ENCODE measurements around the gene SH2D3C. TPM values are rescaled to one million over a fixed set of nuclear protein-coding genes. Genes with fewer than 3 reads are reported as not detected.
A peak's percentile ranks its signal among the peaks of the same experiment; 100 is the strongest.

The SH2D3C gene
- total RNA-seq, 4 donors from 2014 or later: 6.1 to 12.1 (median 8.5) TPM

DNA sequence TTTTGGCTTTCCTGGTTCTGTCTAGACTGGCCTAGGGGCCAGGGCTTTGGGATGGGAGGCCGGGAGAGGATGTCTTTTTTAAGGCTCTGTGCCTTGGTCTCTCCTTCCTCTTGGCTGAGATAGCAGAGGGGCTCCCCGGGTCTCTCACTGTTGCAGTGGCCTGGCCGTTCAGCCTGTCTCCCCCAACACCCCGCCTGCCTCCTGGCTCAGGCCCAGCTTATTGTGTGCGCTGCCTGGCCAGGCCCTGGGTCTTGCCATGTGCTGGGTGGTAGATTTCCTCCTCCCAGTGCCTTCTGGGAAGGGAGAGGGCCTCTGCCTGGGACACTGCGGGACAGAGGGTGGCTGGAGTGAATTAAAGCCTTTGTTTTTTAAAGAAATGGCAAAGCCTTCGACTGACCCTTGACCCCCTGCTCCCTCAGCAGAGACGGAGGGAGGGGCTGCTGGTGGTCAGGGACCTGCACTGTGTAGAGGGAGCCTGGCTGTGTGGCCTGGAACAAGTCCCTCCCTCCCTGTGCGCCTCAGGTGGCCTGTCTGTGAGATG, 35.3 kb upstream of the SH2D3C start:
- no peak for ATAC-seq
- TF ChIP-seq POLR2AphosphoS5 (IDR thresholded peaks at IDR 0.05): no peak
- Histone ChIP-seq H3K36me3 (peaks cover 0 to 100% of the 10 kb centered on the region in 2 donors), H3K4me3 (no peak overlapping the region), H3K4me1 (peaks cover 0 to 22% (median 0%) of the 10 kb centered on the region in 3 donors), H3K27ac (peak overlapping the region in 1 of 4 donors; percentile 9), H3K9me3 (no peaks in the 10 kb centered on the region), H3K27me3 (no peaks in the 10 kb centered on the region)
- WGBS, 2 donors (ENCODE audit: low coverage in 1 of 2): no CpG with 5 or more reads among the region's 9 CpGs

DNA sequence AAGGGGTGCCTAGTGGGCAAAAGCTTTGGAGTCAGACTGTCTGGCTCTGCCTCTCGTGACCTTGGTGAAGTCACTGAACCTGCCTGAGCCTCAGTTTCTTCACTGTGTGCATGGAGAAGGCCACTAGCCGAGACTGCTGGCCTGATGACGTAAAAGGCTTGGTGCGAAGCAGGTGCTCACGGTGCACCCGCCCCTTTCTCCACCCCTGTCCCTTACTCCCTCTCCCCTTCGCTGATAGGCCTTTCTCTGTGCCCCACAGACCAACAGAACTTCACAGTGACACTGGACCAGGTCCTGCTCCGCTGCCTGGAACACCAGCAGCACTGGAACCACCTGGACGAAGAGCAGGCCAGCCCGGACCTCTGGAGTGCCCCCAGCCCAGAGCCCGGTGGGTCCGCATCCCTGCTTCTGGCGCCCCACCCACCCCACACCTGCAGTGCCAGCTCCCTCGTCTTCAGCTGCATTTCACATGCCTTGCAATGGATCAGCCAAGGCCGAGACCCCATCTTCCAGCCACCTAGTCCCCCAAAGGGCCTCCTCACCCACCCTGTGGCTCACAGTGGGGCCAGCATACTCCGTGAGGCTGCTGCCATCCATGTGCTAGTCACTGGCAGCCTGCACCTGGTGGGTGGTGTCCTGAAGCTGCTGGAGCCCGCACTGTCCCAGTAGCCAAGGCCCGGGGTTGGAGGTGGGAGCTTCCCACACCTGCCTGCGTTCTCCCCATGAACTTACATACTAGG, 34.6 kb upstream of the SH2D3C start:
- ATAC-seq: no peak
- H3K27ac ChIP-seq: peak overlapping the region in 1 of 4 donors; percentile 9
- H3K4me3 ChIP-seq: no peak overlapping the region
- TF ChIP-seq, protein P1, sequence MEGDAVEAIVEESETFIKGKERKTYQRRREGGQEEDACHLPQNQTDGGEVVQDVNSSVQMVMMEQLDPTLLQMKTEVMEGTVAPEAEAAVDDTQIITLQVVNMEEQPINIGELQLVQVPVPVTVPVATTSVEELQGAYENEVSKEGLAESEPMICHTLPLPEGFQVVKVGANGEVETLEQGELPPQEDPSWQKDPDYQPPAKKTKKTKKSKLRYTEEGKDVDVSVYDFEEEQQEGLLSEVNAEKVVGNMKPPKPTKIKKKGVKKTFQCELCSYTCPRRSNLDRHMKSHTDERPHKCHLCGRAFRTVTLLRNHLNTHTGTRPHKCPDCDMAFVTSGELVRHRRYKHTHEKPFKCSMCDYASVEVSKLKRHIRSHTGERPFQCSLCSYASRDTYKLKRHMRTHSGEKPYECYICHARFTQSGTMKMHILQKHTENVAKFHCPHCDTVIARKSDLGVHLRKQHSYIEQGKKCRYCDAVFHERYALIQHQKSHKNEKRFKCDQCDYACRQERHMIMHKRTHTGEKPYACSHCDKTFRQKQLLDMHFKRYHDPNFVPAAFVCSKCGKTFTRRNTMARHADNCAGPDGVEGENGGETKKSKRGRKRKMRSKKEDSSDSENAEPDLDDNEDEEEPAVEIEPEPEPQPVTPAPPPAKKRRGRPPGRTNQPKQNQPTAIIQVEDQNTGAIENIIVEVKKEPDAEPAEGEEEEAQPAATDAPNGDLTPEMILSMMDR (IDR thresholded peaks at IDR 0.05): no peak
- no peak for TF ChIP-seq POLR2AphosphoS5 (IDR thresholded peaks at IDR 0.05)
- TF ChIP-seq POLR2A (IDR thresholded peaks at IDR 0.05): no peak
- TF ChIP-seq EP300 (IDR thresholded peaks at IDR 0.05): no peak
- H3K4me1 ChIP-seq: peaks cover 0 to 22% (median 0%) of the 10 kb centered on the region in 3 donors
- no peaks in the 10 kb centered on the region for H3K9me3 ChIP-seq
- 80 to 88% methylated on average over 2 to 6 of the region's 19 CpGs for WGBS, 2 donors (ENCODE audit: low coverage in 1 of 2)
- H3K36me3 ChIP-seq: peaks cover 0 to 100% of the 10 kb centered on the region in 2 donors
- H3K27me3 ChIP-seq: no peaks in the 10 kb centered on the region

DNA sequence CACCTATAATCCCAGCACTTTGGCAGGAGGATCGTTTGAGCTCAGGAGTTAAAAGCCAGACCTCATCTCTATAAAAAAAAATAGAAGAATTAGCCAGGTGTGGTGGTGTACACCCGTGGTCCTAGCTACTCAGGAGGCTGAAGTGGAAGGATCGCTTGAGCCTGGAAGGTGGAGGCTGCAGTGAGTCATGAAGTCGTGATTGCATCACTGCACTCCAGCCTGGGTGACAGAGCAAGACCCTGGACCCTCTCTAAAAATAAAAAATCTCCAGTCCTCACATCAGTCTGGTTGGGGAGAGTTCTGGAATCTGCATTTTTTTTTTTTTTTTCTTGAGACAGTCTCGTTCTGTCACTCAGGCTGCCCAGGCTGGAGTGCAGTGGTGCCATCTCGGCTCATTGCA, 33.5 kb upstream of the SH2D3C start:
- Histone ChIP-seq H3K9me3 (no peaks in the 10 kb centered on the region), H3K4me1 (peaks cover 0 to 22% (median 0%) of the 10 kb centered on the region in 3 donors), H3K36me3 (peaks cover 0 to 100% of the 10 kb centered on the region in 2 donors), H3K27ac (no peak overlapping the region), H3K27me3 (no peaks in the 10 kb centered on the region), H3K4me3 (no peak overlapping the region)
- 92 to 95% methylated on average over 3 to 6 of the region's 6 CpGs for WGBS, 2 donors (ENCODE audit: low coverage in 1 of 2)
- no peak for TF ChIP-seq POLR2AphosphoS5 (IDR thresholded peaks at IDR 0.05)
- TF ChIP-seq, protein P1 (IDR thresholded peaks at IDR 0.05): no peak
- no peak for TF ChIP-seq EP300 (IDR thresholded peaks at IDR 0.05)
- no peak for TF ChIP-seq POLR2A (IDR thresholded peaks at IDR 0.05)
- ATAC-seq: no peak

DNA sequence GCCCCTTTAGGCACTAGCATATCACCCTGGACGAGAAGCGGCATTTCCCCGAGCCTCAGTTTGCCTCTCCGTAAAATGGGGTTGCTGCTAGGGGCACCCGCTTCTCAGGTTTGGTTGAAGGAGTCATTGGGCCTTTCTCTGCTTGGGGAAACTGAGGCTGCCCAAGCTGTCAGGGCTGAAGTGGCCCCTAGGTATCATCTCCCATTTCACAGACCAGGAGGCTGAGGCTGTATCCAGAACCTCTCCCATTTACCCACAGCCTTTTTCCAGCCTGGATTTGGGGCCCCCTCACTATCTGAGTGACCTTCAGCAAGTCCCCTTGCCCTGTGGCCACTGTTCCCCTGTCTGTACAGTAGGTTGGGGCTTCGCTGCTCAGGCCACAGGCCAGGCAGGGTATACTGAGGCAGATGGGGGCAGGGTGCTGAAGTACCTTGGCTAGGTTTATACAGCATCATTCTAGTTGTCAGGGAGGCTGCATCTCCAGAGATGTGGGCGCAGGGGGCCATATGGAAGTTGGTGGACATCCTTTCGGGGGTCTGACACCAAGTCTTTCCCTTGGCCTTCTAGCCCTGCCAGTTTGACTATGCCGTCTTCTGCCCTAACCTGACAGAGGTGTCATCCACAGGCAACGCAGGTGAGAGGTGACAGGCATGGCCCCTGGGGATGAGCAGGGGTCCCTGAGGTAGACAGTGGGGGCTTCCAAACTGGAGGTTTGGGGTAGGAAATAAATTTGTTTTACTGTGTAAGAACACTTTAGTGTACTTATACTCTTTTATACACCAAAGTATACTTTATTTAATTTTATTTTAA, 32.1 kb upstream of the SH2D3C start:
- H3K4me1 ChIP-seq: peaks cover 0 to 22% (median 0%) of the 10 kb centered on the region in 3 donors
- H3K4me3 ChIP-seq: no peak overlapping the region
- no peak for ATAC-seq
- no peaks in the 10 kb centered on the region for H3K9me3 ChIP-seq
- WGBS, 2 donors (ENCODE audit: low coverage in 1 of 2): 75% methylated on average over 3 of the region's 10 CpGs; no CpG with 5 or more reads in 1 of the 2 donors
- peaks cover 0 to 100% of the 10 kb centered on the region in 2 donors for H3K36me3 ChIP-seq
- peak overlapping the region in 3 of 4 donors; percentile 33 to 55 (median 48) for H3K27ac ChIP-seq
- H3K27me3 ChIP-seq: no peaks in the 10 kb centered on the region
- TF ChIP-seq, protein P1 (IDR thresholded peaks at IDR 0.05): no peak
- TF ChIP-seq EP300 (IDR thresholded peaks at IDR 0.05) (no peak), POLR2A (IDR thresholded peaks at IDR 0.05) (no peak), POLR2AphosphoS5 (IDR thresholded peaks at IDR 0.05) (no peak)
